ENCODE data around the gene MTAP.

Gene MTAP

GRCh38 chr9:21812946-21813568, 10.6 kb downstream of the MTAP start:
- no peak for TF ChIP-seq EZH2 (IDR thresholded peaks at IDR 0.05; ENCODE audit: borderline replicate concordance, low read depth, low read length, severe bottlenecking)
- TF ChIP-seq CTCF (IDR thresholded peaks at IDR 0.05; ENCODE audit: borderline replicate concordance, extremely low read depth, low read length, poor library complexity, severe bottlenecking): peak; percentile 90
- Histone ChIP-seq H2AFZ (ENCODE audit: low read depth, low read length) (0 out of 2 replicates have a peak overlapping the region, but pooled peaks have one; percentile 5), H3K27me3 (ENCODE audit: insufficient read depth, low read length, poor library complexity) (no peaks in the 10 kb centered on the region), H3K79me2 (ENCODE audit: insufficient read depth, low read length) (peaks cover 97% of the 10 kb centered on the region), H3K9ac (ENCODE audit: low read depth, low read length) (peak overlapping the region; percentile 24; the same call in 1 of the 2 replicates), H3K4me1 (ENCODE audit: insufficient read depth, low read length) (peaks cover 19% of the 10 kb centered on the region), H3K4me2 (ENCODE audit: insufficient read depth, low read length) (peak overlapping the region; percentile 47), H3K4me3 (ENCODE audit: low read depth in 1 of 2, low read length in 2 of 2) (no peak overlapping the region), H4K20me1 (ENCODE audit: insufficient read depth, low read length) (peaks cover 42% of the 10 kb centered on the region), H3K27ac (ENCODE audit: low read length) (peak overlapping the region; percentile 69), H3K36me3 (ENCODE audit: insufficient read depth, low read length) (peaks cover 83% of the 10 kb centered on the region), H3K9me3 (ENCODE audit: insufficient read depth, low read length, severe bottlenecking) (no peaks in the 10 kb centered on the region)
- DNase-seq (peak; percentile 69), ATAC-seq (ENCODE audit: insufficient read depth, low read depth) (peak; percentile 84)

DNA sequence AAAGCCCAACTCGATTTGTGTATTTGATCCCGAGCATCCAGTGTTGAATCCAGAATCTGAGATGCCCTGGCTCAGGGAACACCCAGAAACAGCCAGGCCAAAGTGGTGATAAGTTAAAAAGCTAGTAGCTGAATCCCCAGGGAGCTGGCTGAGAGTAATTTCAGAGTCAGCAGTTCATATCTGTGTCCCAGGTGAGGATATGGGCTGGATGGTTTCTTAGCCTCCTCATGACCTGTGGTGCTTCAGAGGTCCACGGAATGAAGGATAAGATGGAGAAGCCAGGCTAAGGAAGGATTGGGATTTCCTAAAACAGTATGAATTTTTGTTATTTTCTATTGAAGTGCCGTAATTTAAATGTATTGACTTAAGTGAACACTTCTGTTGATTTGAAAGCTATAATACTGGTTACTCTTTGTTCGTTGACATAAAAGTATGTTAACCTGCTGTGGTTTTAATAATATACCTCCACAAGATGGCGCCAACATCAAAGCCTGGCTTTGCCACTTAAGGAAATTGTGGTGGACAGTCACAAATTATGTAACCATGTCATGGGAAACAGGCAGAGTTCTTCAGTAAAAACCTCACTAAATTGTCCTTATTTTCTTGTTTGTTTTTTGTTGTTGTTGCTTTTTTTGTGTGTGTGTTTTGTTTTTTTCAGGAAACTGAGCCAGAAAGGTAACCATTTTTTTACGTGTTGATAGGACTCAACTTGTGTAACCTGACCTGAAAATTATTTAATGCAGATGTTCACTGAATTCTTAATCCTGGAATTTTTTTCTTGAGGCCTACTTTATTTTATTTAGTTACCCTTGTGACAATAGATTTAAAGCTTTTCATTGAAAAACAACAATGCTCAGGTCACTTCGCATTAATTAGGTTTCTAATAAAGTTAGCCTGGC, 11.4 kb downstream of the MTAP start:
- H3K27ac ChIP-seq (ENCODE audit: low read length): peak overlapping the region; percentile 69
- peak; percentile 76 for TF ChIP-seq CTCF (IDR thresholded peaks at IDR 0.05; ENCODE audit: borderline replicate concordance, extremely low read depth, low read length, poor library complexity, severe bottlenecking)
- TF ChIP-seq EZH2 (IDR thresholded peaks at IDR 0.05; ENCODE audit: borderline replicate concordance, low read depth, low read length, severe bottlenecking): no peak
- H4K20me1 ChIP-seq (ENCODE audit: insufficient read depth, low read length): peaks cover 40% of the 10 kb centered on the region
- peak overlapping the region; percentile 24; the same call in 1 of the 2 replicates for H3K9ac ChIP-seq (ENCODE audit: low read depth, low read length)
- peaks cover 97% of the 10 kb centered on the region for H3K79me2 ChIP-seq (ENCODE audit: insufficient read depth, low read length)
- peak overlapping the region; percentile 47 for H3K4me2 ChIP-seq (ENCODE audit: insufficient read depth, low read length)
- DNase-seq (peak; percentile 72), ATAC-seq (ENCODE audit: insufficient read depth, low read depth) (peak; percentile 66)
- no peak overlapping the region for H2AFZ ChIP-seq (ENCODE audit: low read depth, low read length)
- peaks cover 19% of the 10 kb centered on the region for H3K4me1 ChIP-seq (ENCODE audit: insufficient read depth, low read length)
- no peak overlapping the region; a peak in 1 of 4 replicates for H3K4me3 ChIP-seq (ENCODE audit: low read depth in 1 of 2, low read length in 2 of 2)
- peaks cover 83% of the 10 kb centered on the region for H3K36me3 ChIP-seq (ENCODE audit: insufficient read depth, low read length)
- H3K27me3 ChIP-seq (ENCODE audit: insufficient read depth, low read length, poor library complexity): no peaks in the 10 kb centered on the region
- H3K9me3 ChIP-seq (ENCODE audit: insufficient read depth, low read length, severe bottlenecking): no peaks in the 10 kb centered on the region

- no peak overlapping the region for H3K4me3 ChIP-seq (ENCODE audit: low read depth in 1 of 2, low read length in 2 of 2)
- H3K27me3 ChIP-seq (ENCODE audit: insufficient read depth, low read length, poor library complexity): no peaks in the 10 kb centered on the region
- no peak for DNase-seq
- no peak overlapping the region for H3K27ac ChIP-seq (ENCODE audit: low read length)
- no peak overlapping the region for H3K4me2 ChIP-seq (ENCODE audit: insufficient read depth, low read length)
- H3K4me1 ChIP-seq (ENCODE audit: insufficient read depth, low read length): peaks cover 19% of the 10 kb centered on the region
- peaks cover 30% of the 10 kb centered on the region for H4K20me1 ChIP-seq (ENCODE audit: insufficient read depth, low read length)
- H3K36me3 ChIP-seq (ENCODE audit: insufficient read depth, low read length): peaks cover 81% of the 10 kb centered on the region
- TF ChIP-seq CTCF (IDR thresholded peaks at IDR 0.05; ENCODE audit: borderline replicate concordance, extremely low read depth, low read length, poor library complexity, severe bottlenecking) (no peak), EZH2 (IDR thresholded peaks at IDR 0.05; ENCODE audit: borderline replicate concordance, low read depth, low read length, severe bottlenecking) (no peak)
- H3K9me3 ChIP-seq (ENCODE audit: insufficient read depth, low read length, severe bottlenecking): no peaks in the 10 kb centered on the region
- H3K9ac ChIP-seq (ENCODE audit: low read depth, low read length): no peak overlapping the region
- H3K79me2 ChIP-seq (ENCODE audit: insufficient read depth, low read length): peaks cover 92% of the 10 kb centered on the region
- no peak overlapping the region for H2AFZ ChIP-seq (ENCODE audit: low read depth, low read length)
- no peak for ATAC-seq (ENCODE audit: insufficient read depth, low read depth)
Measured at GRCh38 chr9:21815643-21816042, 13.2 kb downstream of the MTAP start.
